GM18505 (cell line): ENCODE measurements around the gene CTDSPL.

Experiments
- ATAC-seq: cut with Tn5 transposase; IDR thresholded peaks from one replicate; pipeline ENCODE4 v1.9.1; 2021; ENCODE audit not compliant: unreplicated experiment
- POLR2A ChIP-seq: IDR thresholded peaks from 4 replicates; pipeline ENCODE4 v1.6.1; 2011; ENCODE audit warnings: borderline replicate concordance; ENCODE audit not compliant: insufficient read depth, insufficient read length; ENCODE audit errors: extremely low read depth

Gene CTDSPL

GRCh38 chr3:38015984-38016383 lies 154.3 kb downstream of the CTDSPL start:
- no peak for ATAC-seq
- TF ChIP-seq POLR2A: no peak

DNA sequence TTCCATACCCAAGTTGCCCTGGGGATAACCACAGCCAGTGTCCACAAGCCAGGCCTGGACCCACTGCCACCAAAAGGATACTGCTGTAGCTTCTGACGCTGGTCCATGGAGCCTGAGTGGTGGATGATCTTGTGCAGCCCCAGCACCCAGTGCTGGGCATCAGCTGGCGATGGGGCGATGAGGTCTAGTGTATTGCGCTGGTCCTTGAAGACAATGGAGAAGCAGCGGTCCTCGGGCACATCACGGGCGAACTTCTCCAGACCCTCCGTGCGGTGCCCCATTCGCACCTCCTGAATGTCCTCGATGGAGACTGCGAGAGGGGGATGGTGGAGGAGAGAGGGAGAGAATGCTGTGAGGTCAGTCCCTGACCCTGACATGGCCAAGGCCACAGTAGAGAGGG lies 154.7 kb downstream of the CTDSPL start:
- no peak for ATAC-seq

GRCh38 chr3:38016847-38017444 lies 155.3 kb downstream of the CTDSPL start:
- TF ChIP-seq POLR2A: no peak
- ATAC-seq: no peak

More for the DNA sequence above, 154.7 kb downstream of the CTDSPL start:
- TF ChIP-seq POLR2A: no peak

DNA sequence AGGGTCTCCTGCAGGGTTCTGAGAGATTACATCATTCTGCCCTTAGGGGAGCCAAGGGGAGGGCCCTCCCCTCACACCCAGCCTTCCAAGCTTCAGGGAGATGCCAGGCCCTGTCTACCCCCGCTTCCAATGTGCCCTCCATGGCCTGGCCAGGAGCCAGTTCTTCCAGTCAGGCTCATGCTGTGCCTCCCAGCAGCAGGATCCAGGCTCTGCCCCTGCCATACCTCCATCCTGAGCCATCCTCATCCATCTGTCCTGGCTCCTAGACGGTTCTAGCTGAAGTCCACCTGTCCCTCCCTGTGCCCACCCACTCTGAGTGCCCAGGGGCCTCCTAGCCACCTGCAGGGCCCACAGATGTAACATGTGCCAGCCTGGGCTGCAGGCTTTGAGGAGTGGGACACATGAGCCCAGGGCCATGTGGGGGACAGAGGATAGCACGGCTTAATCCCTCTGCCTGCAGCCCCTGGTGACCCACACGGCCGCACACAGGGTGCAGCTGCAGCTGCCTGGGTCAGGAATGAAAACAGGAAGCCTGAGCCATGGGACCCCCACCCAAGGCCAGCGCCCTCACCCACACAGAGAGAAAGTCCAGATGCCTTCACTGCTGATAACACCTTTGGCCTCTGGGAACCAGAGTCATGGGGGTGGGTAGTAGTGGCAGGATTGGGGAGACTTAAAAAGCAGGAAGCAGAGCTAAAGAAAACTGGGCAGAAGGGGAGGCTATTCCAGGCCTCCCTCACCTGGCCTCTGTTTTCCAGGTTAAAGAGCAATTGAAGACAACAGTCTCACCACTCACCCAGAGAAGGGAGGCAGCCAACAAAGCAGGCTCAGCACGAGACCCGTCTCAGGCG lies 156.0 kb downstream of the CTDSPL start:
- TF ChIP-seq POLR2A: no peak

DNA sequence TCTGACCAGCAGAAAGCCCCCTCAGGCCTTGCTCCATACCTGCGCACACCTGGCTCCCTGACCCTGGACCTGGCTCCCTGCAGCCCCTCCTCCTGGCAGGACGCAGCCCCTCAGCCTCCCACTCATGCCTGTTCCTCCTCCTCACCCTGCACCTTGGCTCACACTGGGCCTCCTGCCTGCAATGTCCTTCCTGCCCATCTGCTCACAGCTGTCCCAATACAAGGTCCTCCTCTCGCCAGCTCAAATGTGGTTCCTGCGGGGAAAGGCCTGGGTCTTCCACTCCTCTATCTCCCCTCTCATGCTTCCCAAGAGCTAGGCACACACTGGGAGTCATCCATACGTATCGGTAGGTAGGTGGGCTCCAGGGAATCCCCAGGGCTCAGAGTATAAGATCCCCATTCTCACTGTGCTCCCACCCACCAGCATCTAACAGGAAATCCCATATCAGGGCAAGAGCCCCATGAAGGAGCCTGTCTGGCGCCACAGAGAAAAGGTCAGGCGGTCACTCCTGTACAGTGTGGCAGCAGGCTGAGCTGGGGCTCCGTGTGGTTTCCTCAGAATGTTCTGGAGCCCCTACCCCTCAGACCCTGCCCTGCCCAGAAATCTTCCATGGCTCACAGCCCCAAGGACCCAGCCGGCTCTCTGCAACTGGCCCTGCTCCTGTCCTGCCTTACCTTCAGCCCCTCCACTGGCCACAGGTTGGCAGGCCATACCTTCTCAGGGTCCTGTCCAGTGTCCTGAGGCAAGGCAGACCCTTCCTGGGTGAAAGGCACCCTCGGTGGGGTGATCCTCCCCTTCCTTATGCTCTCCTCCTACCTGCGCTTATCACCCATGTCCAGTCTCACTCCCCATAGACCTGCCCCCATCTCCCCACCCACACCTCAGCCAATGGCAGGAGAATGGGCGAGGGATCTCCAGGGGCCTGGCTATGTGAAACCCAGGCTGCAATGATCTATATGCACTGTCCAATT lies 156.9 kb downstream of the CTDSPL start:
- ATAC-seq: no peak
- no peak for TF ChIP-seq POLR2A

More for the DNA sequence above, 156.0 kb downstream of the CTDSPL start:
- ATAC-seq: no peak

- ATAC-seq: no peak
- no peak for TF ChIP-seq POLR2A
Measured at GRCh38 chr3:38019658-38020341, 158.1 kb downstream of the CTDSPL start.

DNA sequence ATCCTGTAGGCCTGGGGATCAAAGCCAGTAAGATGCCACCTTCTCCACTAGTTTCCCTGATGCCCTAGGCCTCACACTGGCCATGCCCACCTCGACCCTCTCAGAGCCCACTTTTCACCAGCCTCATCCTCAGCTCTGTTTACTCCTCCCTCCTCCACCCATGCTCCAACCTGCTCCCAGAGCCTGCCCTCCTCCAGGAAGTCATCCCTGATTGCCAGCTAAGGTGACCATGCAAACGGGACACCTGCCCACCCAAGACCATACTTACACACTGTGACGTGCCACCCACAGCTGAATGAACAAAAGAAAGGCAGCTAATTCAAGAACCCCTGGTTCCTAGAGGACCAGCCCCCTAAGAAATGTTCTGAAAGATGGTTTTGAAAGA lies 158.7 kb downstream of the CTDSPL start:
- no peak for TF ChIP-seq POLR2A
- ATAC-seq: no peak

GRCh38 chr3:38021196-38021595 lies 159.5 kb downstream of the CTDSPL start:
- no peak for TF ChIP-seq POLR2A
- no peak for ATAC-seq

DNA sequence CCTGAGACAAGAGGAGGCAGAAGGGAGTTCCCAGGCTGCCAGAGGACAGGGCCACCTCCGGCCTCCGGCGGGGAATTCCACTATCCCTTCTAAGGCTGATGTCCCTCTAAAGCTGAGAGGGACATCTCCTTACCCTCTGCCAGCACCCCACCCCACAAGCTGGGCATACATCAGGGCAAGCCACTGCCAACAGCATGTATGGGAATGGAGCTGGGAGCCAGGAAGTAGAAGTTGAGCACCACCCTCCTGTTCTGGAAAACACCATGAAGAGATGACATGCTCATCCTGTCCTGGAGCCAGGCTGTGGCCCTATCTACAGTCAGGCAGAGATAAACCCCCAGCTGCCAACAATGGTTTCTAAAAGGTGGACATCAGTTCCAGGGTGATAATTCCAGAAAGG lies 160.6 kb downstream of the CTDSPL start:
- no peak for ATAC-seq

GRCh38 chr3:38022896-38023709 lies 161.4 kb downstream of the CTDSPL start:
- no peak for ATAC-seq
- TF ChIP-seq POLR2A: no peak

More for the DNA sequence above, 160.6 kb downstream of the CTDSPL start:
- no peak for TF ChIP-seq POLR2A

- TF ChIP-seq POLR2A: no peak
- ATAC-seq: no peak
Measured at GRCh38 chr3:38026856-38027255, 165.2 kb downstream of the CTDSPL start.
